ENCODE measurements around the gene SYNPO2.

DNA sequence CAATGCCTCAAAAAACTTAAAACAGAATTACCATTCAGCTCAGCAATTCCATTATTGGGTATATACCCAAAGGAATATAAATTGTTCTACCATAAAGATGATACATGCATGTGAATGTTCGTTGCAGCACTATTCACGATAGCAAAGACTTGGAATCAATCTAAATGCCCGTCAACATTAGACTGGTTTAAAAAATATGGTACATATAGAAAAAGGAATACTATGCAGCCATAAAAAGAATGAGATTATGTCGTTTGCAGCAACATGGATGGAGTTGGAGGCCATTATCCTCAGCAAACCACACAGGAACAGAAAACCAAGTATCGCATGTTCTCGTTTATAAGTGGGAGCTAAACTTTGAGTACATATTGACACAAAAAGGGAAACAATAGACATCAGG, 10.9 kb upstream of the SYNPO2 start:
- TF ChIP-seq TAF1 (IDR thresholded peaks at IDR 0.05; ENCODE audit: borderline replicate concordance, insufficient read depth, low read length) = no peak
- no peak for TF ChIP-seq POLR2AphosphoS5 (IDR thresholded peaks at IDR 0.05; ENCODE audit: low read depth, low read length)
- no peak for TF ChIP-seq SIN3A (IDR thresholded peaks at IDR 0.05; ENCODE audit: borderline replicate concordance, insufficient read depth, low read length)
- TF ChIP-seq, protein P1, sequence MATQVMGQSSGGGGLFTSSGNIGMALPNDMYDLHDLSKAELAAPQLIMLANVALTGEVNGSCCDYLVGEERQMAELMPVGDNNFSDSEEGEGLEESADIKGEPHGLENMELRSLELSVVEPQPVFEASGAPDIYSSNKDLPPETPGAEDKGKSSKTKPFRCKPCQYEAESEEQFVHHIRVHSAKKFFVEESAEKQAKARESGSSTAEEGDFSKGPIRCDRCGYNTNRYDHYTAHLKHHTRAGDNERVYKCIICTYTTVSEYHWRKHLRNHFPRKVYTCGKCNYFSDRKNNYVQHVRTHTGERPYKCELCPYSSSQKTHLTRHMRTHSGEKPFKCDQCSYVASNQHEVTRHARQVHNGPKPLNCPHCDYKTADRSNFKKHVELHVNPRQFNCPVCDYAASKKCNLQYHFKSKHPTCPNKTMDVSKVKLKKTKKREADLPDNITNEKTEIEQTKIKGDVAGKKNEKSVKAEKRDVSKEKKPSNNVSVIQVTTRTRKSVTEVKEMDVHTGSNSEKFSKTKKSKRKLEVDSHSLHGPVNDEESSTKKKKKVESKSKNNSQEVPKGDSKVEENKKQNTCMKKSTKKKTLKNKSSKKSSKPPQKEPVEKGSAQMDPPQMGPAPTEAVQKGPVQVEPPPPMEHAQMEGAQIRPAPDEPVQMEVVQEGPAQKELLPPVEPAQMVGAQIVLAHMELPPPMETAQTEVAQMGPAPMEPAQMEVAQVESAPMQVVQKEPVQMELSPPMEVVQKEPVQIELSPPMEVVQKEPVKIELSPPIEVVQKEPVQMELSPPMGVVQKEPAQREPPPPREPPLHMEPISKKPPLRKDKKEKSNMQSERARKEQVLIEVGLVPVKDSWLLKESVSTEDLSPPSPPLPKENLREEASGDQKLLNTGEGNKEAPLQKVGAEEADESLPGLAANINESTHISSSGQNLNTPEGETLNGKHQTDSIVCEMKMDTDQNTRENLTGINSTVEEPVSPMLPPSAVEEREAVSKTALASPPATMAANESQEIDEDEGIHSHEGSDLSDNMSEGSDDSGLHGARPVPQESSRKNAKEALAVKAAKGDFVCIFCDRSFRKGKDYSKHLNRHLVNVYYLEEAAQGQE (IDR thresholded peaks at IDR 0.05; ENCODE audit: insufficient read depth in 1 of 2, low read depth in 2 of 2, low read length in 2 of 2) = no peak
